Left renal cortex interstitium (tissue), 4 donors: ENCODE results near the gene ASB4. TPM values are rescaled to one million over a fixed set of nuclear protein-coding genes. Genes with fewer than 3 reads are reported as not detected.
"Not testable (repeated sequence)": the region's sequence is repeated elsewhere in the genome, so short reads cannot be mapped to it uniquely, and the experiment has no call there.

Experiments
- DNase-seq, 4 donors: peaks; one replicate each; pipeline ENCODE4 v3.0.0-alpha.2; 2013; ENCODE audit warnings: low read depth in 4 of 4, low spot score in 2 of 4, missing footprints in 1 of 4
- polyA plus RNA-seq, 4 donors: library from polyadenylated mRNA; unstranded; fragments of 120-200 nt; gene quantifications; one replicate each; pipeline ENCODE4 v1.2.1, GENCODE V29; 2013; ENCODE audit not compliant: insufficient read length in 4 of 4

ASB4 gene
- polyA plus RNA-seq, 4 donors = 0.10 to 0.22 (median 0.19) TPM

GRCh38 chr7:95549818-95550529 is 64.2 kb downstream of the ASB4 start:
- no peak for DNase-seq

GRCh38 chr7:95550546-95550945 is 64.8 kb downstream of the ASB4 start:
- no peak for DNase-seq

- DNase-seq = not testable (repeated sequence)
Measured at GRCh38 chr7:95552010-95552926, 66.5 kb downstream of the ASB4 start.

GRCh38 chr7:95553939-95554338 is 68.2 kb downstream of the ASB4 start:
- no peak for DNase-seq

GRCh38 chr7:95556777-95557176 is 71.0 kb downstream of the ASB4 start:
- no peak for DNase-seq

GRCh38 chr7:95558864-95559263 is 73.1 kb downstream of the ASB4 start:
- DNase-seq = no peak

- no peak for DNase-seq
Measured at GRCh38 chr7:95560674-95561073, 74.9 kb downstream of the ASB4 start.

- no peak for DNase-seq
Measured at GRCh38 chr7:95569720-95570119, 84.0 kb downstream of the ASB4 start.

GRCh38 chr7:95577137-95577536 is 91.4 kb downstream of the ASB4 start:
- no peak for DNase-seq

GRCh38 chr7:95578299-95578855 is 92.6 kb downstream of the ASB4 start:
- no peak for DNase-seq

GRCh38 chr7:95579318-95579717 is 93.6 kb downstream of the ASB4 start:
- no peak for DNase-seq

GRCh38 chr7:95581467-95581866 is 95.7 kb downstream of the ASB4 start:
- no peak for DNase-seq

GRCh38 chr7:95582578-95583293 is 97.0 kb downstream of the ASB4 start:
- no peak for DNase-seq

- no peak for DNase-seq
Measured at GRCh38 chr7:95583834-95584621, 98.3 kb downstream of the ASB4 start.

- DNase-seq = no peak
Measured at GRCh38 chr7:95584769-95585425, 99.2 kb downstream of the ASB4 start.

GRCh38 chr7:95585426-95585789 is 99.7 kb downstream of the ASB4 start:
- DNase-seq = no peak

- DNase-seq = no peak
Measured at GRCh38 chr7:95586951-95587301, 101.2 kb downstream of the ASB4 start.

- no peak for DNase-seq
Measured at GRCh38 chr7:95589031-95589430, 103.3 kb downstream of the ASB4 start.

GRCh38 chr7:95589766-95590165 is 104.0 kb downstream of the ASB4 start:
- no peak for DNase-seq
